Transverse colon (tissue), 4 donors: Measurements from ENCODE around the gene GNA14. TPM values are rescaled to one million over a fixed set of nuclear protein-coding genes. Genes with fewer than 3 reads are reported as not detected.

Experiments
- DNase-seq: peaks from one replicate; pipeline ENCODE4 v3.0.0-alpha.2; 2019
- H3K27ac ChIP-seq, 4 donors: fragments of 200-600 bp; sonication (generic); 2 replicates each; pipeline ENCODE4 v1.5.1; 2016 to 2018; ENCODE audit warnings: inconsistent platforms in 4 of 4
- H3K27me3 ChIP-seq: fragments of 200-600 bp; sonication (generic); 2 replicates; pipeline ENCODE4 v1.5.1; 2017; ENCODE audit warnings: inconsistent platforms
- H3K36me3 ChIP-seq, 4 donors: fragments of 200-600 bp; sonication (generic); 2 replicates each; pipeline ENCODE4 v1.5.1; 2017 to 2019; ENCODE audit warnings: inconsistent platforms in 4 of 4
- H3K4me1 ChIP-seq, 4 donors: fragments of 200-600 bp; sonication (generic); 2 replicates each; pipeline ENCODE4 v1.5.1; 2017 to 2020; ENCODE audit warnings: inconsistent platforms in 4 of 4
- H3K4me3 ChIP-seq, 4 donors: fragments of 200-600 bp; sonication (generic); 1 replicate in 1 of 4; 2 replicates in 3 of 4; pipeline versions ENCODE4 v1.5.1 to v1.6.1; 2017 to 2019; ENCODE audit warnings: inconsistent platforms in 4 of 4
- H3K9me3 ChIP-seq, 2 donors: fragments of 200-600 bp; sonication (generic); 2 replicates each; pipeline ENCODE4 v1.5.1; 2017 to 2019; ENCODE audit warnings: inconsistent platforms in 2 of 2
- EP300 ChIP-seq: sonication (generic); formaldehyde crosslinking; IDR thresholded peaks from one replicate; pipeline ENCODE4 v1.6.1; 2017; ENCODE audit warnings: antibody characterized with exemption, low read depth
- POLR2A ChIP-seq: fragments of 450-650 bp; IDR thresholded peaks from one replicate; pipeline ENCODE4 v1.6.1; 2016; ENCODE audit warnings: antibody characterized with exemption, mild to moderate bottlenecking, moderate library complexity
- POLR2AphosphoS5 ChIP-seq, 3 donors: sonication (generic); formaldehyde crosslinking; IDR thresholded peaks; one replicate each; pipeline ENCODE4 v1.6.1; 2016; ENCODE audit warnings: antibody characterized with exemption in 3 of 3
- WGBS, 2 donors: methylation state at CpG; one replicate each; pipeline ENCODE4 v1.1.5; 2018; ENCODE audit warnings: low coverage in 1 of 2; 5-methylcytosine and 5-hydroxymethylcytosine counted together
- in situ Hi-C, 4 donors: fragments of 200-750 bp; cut with MboI; loops; one replicate each; pipeline versions ENCODE4 v1.15.0 to v1.15.1; 2017; ENCODE audit warnings: low sequenced_read_pairs in 3 of 4, low pct_ligation_motif_present in 1 of 4, low pct_unique_long_range_greater_than_20kb in 1 of 4
- intact Hi-C: fragments of 100-400 bp; cut with DNase I; formaldehyde crosslinking; loops from one replicate; pipeline ENCODE4 v1.15.1; 2023; ENCODE audit warnings: low total_unique reads
- total RNA-seq, 4 donors: library from RNA; depleted of rRNA; stranded (reverse); fragments of >200 nt; gene quantifications; one replicate each; pipeline ENCODE4 v1.1.0, GENCODE V29; 2016
- TF ChIP-seq, protein P1 (sequence below), 5 experiments: fragments of 200-600 bp in 3 of 5; fragments of 450-650 bp in 2 of 5; sonication (generic) in 3 of 5; IDR thresholded peaks; 1 replicate in 2 of 5; 2 replicates in 3 of 5; pipeline ENCODE4 v1.5.1; 2016 to 2017; ENCODE audit warnings: antibody characterized with exemption in 5 of 5, inconsistent platforms in 3 of 5, mild to moderate bottlenecking in 2 of 5, moderate library complexity in 1 of 5

Gene GNA14
- total RNA-seq, 4 donors from 2014 or later, result 9.4 to 64.9 (median 16.9) TPM

DNA sequence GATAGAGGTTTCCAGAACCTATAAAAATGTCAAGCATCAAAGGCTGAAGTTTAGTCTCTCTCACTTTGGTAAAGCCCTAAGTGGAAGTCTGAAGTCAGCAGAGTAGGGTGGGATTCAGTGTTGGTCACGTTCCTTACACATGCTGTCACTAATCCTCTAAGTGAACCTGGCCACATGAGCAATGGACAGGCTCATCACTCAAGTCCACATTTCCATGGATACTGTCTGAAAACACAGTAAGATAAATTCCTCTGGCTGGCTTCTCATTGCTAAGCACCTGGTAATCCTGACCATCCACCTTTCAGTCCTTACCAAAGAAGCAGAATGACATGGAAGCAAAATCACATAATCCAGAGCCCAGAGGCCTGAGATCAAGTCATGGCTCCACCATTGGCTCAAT is 43.8 kb downstream of the GNA14 start:
- TF ChIP-seq, protein P1, sequence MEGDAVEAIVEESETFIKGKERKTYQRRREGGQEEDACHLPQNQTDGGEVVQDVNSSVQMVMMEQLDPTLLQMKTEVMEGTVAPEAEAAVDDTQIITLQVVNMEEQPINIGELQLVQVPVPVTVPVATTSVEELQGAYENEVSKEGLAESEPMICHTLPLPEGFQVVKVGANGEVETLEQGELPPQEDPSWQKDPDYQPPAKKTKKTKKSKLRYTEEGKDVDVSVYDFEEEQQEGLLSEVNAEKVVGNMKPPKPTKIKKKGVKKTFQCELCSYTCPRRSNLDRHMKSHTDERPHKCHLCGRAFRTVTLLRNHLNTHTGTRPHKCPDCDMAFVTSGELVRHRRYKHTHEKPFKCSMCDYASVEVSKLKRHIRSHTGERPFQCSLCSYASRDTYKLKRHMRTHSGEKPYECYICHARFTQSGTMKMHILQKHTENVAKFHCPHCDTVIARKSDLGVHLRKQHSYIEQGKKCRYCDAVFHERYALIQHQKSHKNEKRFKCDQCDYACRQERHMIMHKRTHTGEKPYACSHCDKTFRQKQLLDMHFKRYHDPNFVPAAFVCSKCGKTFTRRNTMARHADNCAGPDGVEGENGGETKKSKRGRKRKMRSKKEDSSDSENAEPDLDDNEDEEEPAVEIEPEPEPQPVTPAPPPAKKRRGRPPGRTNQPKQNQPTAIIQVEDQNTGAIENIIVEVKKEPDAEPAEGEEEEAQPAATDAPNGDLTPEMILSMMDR (IDR thresholded peaks at IDR 0.05), result no peak
- TF ChIP-seq EP300 (no peak), POLR2AphosphoS5 (IDR thresholded peaks at IDR 0.05) (no peak), POLR2A (no peak)
- intact Hi-C loops, result no loop called here
- DNase-seq, result no peak
- H3K36me3 ChIP-seq, result no peaks in the 10 kb centered on the region
- in situ Hi-C loops, result no loop called here
- H3K27ac ChIP-seq, result no peak overlapping the region
- 62 to 71% methylated on average over 1 of the region's 1 CpG for WGBS, 2 donors
- H3K27me3 ChIP-seq, result no peaks in the 10 kb centered on the region
- H3K4me1 ChIP-seq, result peaks cover 4 to 28% (median 24%) of the 10 kb centered on the region in 4 donors
- no peak overlapping the region for H3K4me3 ChIP-seq
- H3K9me3 ChIP-seq, result no peaks in the 10 kb centered on the region

DNA sequence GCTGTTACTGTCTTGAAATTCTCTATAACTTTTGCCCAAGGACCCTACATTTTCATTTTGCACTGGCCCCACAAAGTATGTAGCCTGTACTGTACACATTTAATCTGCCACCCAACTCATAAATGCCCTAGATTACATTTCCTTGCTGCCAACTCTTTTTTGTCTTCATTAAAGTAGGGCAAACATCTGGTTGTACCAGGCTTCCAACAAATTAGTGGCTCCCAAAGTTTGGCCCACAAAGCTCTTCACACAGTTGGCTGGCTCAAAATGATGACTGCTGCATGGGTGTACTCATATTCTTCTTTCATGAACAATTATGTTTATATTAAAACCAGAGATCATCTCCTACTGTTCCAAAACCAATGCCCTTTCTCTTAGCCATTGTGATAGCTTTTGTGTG is 45.3 kb downstream of the GNA14 start:
- in situ Hi-C loops, result no loop called here
- H3K4me3 ChIP-seq, result no peak overlapping the region
- intact Hi-C loops, result no loop called here
- peaks cover 4 to 42% (median 33%) of the 10 kb centered on the region in 4 donors for H3K4me1 ChIP-seq
- no peak for DNase-seq
- H3K27me3 ChIP-seq, result no peaks in the 10 kb centered on the region
- TF ChIP-seq POLR2AphosphoS5 (IDR thresholded peaks at IDR 0.05), result no peak
- TF ChIP-seq POLR2A, result no peak
- TF ChIP-seq EP300, result no peak
- TF ChIP-seq, protein P1 (IDR thresholded peaks at IDR 0.05), result no peak
- H3K27ac ChIP-seq, result no peak overlapping the region
- no peaks in the 10 kb centered on the region for H3K9me3 ChIP-seq
- no peaks in the 10 kb centered on the region for H3K36me3 ChIP-seq

DNA sequence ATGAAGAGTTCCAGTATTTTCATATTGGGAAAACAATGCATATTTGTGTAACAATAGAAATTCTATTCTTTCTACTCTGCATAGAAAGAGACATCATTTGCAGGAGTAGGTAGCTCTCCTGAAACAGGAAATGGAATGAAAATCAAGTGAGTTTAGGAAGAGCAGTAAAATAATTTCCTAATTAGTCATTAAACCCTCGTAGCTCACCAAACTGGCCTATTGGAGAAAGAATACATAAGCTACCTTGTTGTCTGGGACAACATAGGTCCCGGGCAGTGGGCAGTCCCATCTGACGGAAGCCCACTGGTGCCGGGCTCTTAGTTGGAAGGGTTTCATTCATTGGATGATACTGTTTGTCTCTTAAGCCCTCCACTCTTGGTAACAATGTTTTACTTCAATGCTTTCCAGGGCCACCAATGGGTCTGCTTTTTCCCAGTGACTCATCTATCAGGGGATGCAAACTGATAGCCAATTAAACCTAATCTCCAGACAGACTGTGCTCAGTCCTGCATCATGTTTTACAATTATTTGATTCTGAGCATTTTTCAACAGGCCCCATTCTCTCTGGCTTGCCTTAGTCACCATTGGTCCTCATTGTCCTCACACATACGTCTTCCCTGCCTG is 46.5 kb downstream of the GNA14 start:
- in situ Hi-C loops (no loop called here), intact Hi-C loops (no loop called here)
- no peak overlapping the region for H3K27ac ChIP-seq
- H3K36me3 ChIP-seq, result no peaks in the 10 kb centered on the region
- H3K4me3 ChIP-seq, result no peak overlapping the region
- 50 to 78% methylated on average over 2 to 5 of the region's 5 CpGs for WGBS, 2 donors
- H3K9me3 ChIP-seq, result no peaks in the 10 kb centered on the region
- no peaks in the 10 kb centered on the region for H3K27me3 ChIP-seq
- TF ChIP-seq POLR2AphosphoS5 (IDR thresholded peaks at IDR 0.05), result no peak
- TF ChIP-seq POLR2A, result no peak
- TF ChIP-seq, protein P1 (IDR thresholded peaks at IDR 0.05), result no peak
- TF ChIP-seq EP300, result no peak
- peaks cover 4 to 49% (median 34%) of the 10 kb centered on the region in 4 donors for H3K4me1 ChIP-seq
- no peak for DNase-seq

DNA sequence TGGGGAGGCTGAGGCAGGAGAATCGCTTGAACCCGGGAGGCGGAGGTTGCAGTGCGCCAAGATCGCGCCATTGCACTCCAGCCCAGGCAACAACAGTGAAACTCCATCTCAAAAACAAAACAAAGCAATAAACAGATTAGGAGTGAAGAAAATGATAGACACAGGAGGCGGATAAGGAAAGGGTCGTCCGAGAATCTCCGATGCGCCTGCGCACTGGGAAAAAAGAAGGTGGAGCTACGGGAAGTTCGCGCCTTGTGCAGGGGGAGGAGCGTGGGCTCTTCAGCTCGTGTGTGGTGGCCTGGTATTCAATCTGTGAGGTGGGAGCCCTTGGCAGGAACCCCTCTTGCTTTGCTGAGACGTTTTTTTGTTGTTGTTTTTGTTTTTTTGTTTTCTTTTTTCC is 47.3 kb downstream of the GNA14 start:
- no peak for TF ChIP-seq POLR2AphosphoS5 (IDR thresholded peaks at IDR 0.05)
- no peak for TF ChIP-seq EP300
- TF ChIP-seq, protein P1 (IDR thresholded peaks at IDR 0.05), result no peak
- TF ChIP-seq POLR2A, result no peak
- Histone ChIP-seq H3K9me3 (no peaks in the 10 kb centered on the region), H3K27ac (no peak overlapping the region), H3K4me1 (peaks cover 4 to 48% (median 26%) of the 10 kb centered on the region in 4 donors), H3K27me3 (no peaks in the 10 kb centered on the region), H3K4me3 (no peak overlapping the region), H3K36me3 (no peaks in the 10 kb centered on the region)
- 60 to 85% methylated on average over 3 to 18 of the region's 18 CpGs for WGBS, 2 donors
- in situ Hi-C loops (no loop called here), intact Hi-C loops (no loop called here)
- DNase-seq, result no peak
